HG03442 (cell line): ENCODE measurements around the gene HPX.

Experiments used
- ATAC-seq: cut with Tn5 transposase; IDR thresholded peaks from one replicate; pipeline ENCODE4 v1.9.1; 2021; ENCODE audit warnings: mild to moderate bottlenecking, moderate library complexity; ENCODE audit not compliant: unreplicated experiment

HPX gene, protein sequence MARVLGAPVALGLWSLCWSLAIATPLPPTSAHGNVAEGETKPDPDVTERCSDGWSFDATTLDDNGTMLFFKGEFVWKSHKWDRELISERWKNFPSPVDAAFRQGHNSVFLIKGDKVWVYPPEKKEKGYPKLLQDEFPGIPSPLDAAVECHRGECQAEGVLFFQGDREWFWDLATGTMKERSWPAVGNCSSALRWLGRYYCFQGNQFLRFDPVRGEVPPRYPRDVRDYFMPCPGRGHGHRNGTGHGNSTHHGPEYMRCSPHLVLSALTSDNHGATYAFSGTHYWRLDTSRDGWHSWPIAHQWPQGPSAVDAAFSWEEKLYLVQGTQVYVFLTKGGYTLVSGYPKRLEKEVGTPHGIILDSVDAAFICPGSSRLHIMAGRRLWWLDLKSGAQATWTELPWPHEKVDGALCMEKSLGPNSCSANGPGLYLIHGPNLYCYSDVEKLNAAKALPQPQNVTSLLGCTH

DNA sequence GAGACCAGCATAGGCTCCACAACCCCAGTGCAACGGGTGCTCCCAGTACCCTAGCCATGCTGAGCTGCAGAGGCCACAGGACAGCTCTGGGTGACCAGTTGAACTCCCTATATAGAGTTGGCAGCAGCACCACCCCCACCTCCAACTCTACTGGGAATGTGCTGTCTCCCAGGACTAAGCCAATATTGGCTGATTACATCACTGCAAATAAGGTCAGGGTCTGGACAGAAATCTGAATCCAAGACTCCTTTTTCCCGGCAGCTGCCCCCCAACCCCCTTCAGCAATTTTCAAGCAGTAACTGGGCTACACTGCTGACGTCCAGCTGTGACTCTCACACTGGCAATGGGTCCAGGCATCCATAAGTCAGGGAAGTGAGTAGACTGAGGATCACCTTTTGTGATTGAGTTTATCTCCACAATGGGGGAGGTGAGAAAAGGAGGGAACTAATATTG is at the start of gene HPX:
TSS of gene HPX (minus strand) at position 82 of the 453 bp plus-strand sequence. CDS start at position 58, 24 bp downstream.
- no peak for ATAC-seq

GRCh38 chr11:6489306-6489705 is 48.5 kb upstream of the HPX start:
- no peak for ATAC-seq

- no peak for ATAC-seq
These were observed 48.0 kb upstream of the HPX start for GRCh38 chr11:6488821-6489220.

- ATAC-seq: no peak
These were observed 47.6 kb upstream of the HPX start for GRCh38 chr11:6488342-6488741.

DNA sequence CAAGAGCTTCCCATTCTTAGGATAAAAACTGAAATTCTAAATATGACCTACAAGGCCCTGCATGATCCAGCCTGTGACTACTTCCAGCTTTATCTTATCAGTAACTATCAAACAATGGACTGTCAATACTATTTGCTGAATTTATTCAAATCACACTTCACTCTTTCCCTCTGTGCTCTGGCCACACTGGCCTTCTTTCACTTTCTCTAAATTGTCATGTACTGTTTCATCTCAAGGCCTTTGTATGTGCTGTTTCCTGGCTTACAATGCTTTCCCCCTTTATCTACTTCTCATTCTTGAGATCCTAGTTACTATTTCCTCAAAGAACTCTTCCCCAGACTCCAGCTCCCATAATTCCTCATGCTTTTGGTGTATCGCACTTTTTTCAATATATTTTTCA is 46.2 kb upstream of the HPX start:
- ATAC-seq: no peak

DNA sequence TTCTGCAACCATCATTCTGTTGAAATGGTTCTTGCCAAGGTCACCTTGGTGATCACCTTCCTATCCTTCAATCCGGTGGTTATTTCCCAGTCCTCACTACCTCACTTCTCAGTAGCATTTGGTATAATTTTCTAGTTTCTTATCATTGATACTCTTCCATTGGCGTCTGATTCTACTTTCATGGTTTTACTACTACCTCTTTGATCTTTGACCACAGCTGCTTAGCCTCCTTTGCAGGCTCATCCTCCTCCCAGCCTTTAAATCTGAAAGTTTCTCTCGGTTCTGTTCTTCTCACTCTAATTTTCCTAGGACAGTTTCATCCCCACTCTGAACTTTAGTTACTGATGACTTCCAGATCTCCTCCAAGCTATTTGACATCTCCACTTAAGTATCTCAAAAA is 45.5 kb upstream of the HPX start:
- no peak for ATAC-seq

GRCh38 chr11:6485661-6486060 is 44.9 kb upstream of the HPX start:
- ATAC-seq: no peak

GRCh38 chr11:6483015-6483414 is 42.2 kb upstream of the HPX start:
- ATAC-seq: no peak

DNA sequence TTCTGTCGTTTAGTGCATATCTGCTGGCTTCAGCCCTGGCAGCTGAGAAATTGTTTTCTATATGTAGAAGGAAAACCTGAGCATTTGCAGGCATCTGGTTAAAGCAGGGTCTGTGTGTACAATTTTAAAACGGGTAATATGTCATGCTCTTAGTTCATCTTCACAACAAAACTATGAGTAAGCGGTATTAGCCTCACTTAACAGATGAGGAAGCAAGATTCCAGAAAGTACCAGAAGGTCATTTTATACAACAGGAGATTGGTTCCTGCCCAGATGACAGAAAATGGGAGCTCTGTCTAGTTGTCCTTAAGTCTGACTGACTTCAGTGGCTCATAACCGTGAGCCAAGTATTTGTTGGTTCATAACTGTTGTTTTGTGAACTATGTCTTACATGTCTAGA is 41.7 kb upstream of the HPX start:
- ATAC-seq: no peak

- ATAC-seq: peak; percentile 1
These were observed 41.1 kb upstream of the HPX start for GRCh38 chr11:6481924-6482275.

GRCh38 chr11:6481012-6481923 is 40.5 kb upstream of the HPX start, which contains the start of the genes ARFIP2 and TIMM10B:
TSS of gene ARFIP2 (minus strand) at chr11:6481331. CDS start at chr11:6480421, 910 bp downstream.
TSS of gene TIMM10B (plus strand) at chr11:6481501. CDS start at chr11:6481517, 16 bp downstream.
- ATAC-seq: peak; percentile 99

GRCh38 chr11:6480299-6480914 is 39.6 kb upstream of the HPX start:
- no peak for ATAC-seq

DNA sequence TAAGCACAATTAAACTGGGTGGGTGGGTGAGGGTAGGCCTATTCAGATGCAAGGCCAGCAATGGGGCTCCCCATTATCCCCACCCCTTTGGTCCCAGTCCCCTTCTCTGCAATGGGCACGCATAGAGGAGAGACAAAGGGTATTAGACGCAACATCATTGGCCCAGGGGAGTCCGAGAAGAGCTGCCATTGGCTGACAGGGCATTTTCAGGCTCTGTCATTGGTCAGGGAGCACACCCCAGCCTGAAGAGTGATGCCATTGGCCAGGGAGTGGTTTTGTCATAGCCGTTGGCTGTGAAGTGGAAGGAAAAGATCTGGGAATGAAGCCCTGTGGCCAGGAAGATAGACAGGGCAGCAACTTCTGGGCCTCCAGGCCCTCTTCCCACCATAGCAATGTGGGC is 35.8 kb upstream of the HPX start:
- no peak for ATAC-seq

DNA sequence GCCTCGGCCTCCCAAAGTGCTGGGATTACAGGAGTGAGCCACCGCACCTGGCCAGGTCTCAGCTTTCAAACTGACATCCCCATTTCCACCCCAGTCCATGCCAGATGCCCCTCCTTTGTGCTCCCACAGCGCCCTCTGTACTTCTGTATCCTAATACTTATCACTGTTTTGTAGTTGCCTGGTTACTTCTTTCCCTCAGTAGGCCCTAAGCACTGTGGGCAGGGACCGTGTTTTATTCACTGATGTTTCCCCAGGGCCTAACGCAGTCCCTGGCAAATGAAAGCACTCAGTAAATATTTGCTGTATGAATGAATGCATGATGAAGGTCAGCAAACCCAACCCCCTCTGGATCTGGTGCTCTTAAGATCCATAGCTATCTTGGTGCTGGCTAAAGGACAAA is 35.1 kb upstream of the HPX start:
- ATAC-seq: no peak

GRCh38 chr11:6474806-6475500 is 34.2 kb upstream of the HPX start:
- ATAC-seq: no peak

DNA sequence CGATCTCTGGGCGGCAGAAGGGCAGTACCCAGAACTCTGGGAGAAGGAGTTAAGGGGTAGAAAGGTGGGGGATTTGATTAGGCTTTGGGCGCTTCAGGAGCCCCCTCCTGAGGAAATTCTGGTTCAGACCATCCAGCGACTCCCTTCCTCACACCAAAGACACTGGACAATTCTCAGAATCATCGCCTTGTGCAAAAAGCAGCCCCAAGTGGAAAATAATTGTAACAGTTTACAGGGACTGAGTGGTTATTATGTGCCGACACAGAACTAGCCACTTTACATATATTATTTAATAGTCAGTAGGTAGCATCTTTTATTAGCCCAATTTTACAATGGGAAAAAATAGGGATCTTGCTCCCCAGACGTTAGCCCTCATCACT is 33.6 kb upstream of the HPX start:
- no peak for ATAC-seq

DNA sequence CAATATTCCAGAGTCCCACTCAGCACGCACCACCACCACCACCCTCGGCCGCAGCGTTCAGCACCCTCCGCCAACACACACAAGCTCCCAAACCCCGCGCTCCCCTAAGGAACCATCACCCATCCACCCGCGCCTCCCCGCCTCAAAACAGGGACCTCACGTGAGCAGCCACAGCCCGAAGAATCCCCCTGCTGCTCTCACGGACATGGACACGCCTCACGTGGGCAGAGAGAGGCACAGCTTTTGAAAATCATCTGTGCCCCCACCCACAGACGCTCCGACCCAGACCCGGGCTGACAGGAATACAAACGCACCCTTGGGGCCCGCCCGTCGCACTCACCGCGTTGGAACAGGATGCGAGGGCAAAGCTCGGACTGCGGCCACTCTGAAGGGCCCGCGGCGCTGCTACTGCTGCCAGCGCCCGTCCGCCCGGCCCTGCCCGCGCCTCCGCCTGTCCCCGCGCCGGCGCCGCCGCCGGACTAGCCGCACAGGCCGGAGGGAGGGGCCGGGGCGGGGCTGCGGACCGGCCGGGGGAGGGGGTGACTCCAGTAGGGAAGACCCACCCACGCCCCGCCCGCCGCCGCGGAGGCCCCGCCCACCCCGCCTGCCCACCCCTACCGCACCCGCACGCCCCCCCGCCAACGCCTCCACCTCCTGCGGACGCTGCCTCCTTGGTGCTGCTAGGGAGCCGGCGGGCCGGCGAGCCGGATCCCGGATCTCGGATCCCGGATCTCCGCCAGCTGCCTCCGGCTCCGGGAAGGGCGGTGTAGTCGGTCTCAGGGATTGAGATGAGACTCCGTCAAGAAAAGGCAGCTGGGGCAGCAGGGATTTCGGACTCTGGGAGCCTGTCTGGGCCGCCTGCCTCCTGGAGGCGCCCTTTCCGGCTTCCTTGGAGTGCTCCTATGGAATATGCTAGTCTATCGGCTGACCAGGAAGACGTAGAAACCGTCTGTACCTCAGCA is 32.9 kb upstream of the HPX start, which contains the start of gene TRIM3:
TSS of gene TRIM3 (minus strand) at position 491 of the 962 bp plus-strand sequence. CDS start 8,246 bp downstream, outside the sequence.
- peak; percentile 64 for ATAC-seq

DNA sequence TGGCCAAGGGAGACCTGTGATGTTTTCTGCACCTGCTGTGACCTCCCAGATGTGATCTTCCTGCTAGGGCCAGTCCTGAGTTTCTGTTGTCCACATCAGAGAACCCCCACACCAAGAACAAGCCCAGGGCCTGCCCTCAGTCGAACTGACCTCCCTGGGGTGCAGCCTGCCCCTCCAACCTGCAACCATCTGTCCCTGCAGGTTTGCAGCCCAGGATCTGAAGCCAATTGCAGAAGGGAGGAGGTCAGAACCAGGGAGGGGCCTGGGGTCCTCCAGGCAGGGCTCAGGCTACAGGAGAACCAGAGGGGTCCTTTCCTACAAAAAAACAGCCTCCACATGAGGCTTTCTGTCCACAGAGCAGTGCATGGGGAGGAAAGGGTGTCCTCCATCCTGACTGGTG is 32.1 kb upstream of the HPX start:
- no peak for ATAC-seq

DNA sequence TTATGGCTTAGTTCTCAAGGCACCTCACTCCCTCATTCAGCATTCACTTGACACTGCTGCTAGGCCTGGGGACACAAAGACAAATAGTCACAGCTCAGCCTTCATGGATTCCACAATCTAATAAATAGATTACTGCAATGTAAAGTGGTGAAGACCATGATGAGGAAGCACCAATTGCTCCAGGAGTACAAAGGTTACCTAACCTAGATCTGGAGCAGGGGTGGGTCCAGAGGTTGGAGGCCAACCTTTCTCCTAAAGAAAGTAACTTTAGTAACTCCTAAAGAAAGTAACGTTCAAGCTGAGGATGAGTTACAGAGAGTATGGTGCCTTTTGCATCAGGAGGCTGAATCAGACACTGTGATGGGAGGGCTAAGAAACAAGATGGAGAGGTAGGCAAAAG is 28.8 kb upstream of the HPX start:
- no peak for ATAC-seq
